Activated naive CD4-positive, alpha-beta T cell (primary cell): ENCODE data around the gene CTTN.

Source experiments
- DNase-seq, 4 experiments: peaks; one replicate each; lab custom pipeline; 2025; lab: John Stamatoyannopoulos, UW

The CTTN gene

DNA sequence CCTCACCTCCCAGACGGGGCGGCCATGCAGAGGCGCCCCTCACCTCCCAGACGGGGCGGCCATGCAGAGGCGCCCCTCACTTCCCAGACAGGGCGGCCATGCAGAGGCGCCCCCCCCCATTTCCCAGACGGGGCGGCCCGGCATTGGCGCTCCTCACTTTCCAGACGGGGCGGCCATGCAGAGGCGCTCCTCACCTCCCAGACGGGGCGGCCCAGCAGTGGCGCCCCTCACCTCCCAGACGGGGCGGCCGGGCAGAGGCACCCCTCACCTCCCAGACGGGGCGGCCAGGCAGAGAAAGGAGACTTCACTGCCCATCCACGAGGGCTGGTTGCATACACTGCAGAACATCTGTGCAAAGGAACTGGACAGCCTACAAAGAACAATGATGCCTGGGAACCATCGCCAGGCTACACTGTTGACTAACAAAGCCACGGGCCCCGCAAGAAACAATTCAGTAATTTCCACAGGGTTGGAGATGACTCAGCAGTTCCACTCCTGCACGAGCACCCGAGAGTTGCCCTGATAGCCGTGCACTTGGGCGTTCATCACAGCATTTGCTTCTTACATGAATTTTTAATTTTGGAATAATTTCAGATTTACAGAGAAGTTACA is 58.7 kb downstream of the CTTN start:
- DNase-seq: no peak

DNA sequence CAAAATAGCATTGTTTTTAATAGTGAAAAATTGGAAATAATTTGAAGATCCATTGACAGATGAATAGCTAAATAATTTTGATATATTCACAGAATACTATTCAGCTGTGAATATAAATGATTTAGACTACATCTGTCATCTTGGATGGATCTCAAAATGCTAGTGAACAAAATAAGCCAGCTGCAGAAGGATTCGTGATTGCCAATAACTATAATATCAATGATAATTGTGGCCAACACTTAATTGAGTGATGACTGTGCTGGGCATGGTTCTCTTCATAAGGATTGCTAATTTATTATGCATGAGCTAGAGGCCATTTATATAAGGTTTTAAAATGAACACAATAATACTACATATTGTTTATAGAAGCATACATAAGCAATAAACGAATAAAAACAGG is 60.4 kb downstream of the CTTN start:
- no peak for DNase-seq

DNA sequence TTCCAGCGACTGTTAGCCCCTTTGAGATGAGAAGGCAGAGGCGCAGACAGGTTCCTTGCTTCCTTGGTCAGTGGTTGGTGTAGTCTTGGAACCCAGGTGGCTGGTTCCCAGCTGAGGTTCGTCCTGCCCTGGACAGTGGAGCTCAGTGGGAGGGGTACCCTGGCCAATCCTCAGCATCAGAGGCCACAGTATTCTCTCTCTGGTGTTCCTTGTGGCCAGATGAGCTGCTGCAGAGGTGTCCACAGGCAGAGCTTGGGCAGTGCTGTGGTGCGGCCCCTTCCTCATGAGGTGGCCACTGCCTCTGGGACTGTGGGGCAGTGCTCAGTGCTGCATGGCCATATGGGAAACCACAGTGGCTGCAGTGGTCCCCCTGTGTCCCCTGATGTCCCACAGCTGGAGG is 61.8 kb downstream of the CTTN start:
- no peak for DNase-seq

DNA sequence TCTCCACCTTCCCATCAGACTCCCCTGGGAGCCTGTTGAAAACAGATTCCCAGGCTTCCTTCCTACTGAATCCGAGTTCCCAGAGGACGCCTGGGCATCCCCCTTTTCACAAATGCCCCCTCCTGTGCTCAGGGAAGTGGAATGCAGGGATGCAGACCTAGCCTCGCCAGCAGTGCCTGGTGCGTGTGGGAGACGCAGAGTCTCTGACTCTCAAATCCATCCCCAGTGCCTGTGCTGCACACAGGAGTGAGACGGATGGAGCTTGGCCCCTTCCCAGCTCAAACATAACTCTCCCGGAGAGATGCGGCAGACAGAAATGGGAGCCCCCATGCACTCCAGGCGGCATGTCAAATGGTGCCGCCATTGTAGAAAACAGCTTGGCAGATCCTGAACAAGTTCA is 62.6 kb downstream of the CTTN start:
- no peak for DNase-seq

DNA sequence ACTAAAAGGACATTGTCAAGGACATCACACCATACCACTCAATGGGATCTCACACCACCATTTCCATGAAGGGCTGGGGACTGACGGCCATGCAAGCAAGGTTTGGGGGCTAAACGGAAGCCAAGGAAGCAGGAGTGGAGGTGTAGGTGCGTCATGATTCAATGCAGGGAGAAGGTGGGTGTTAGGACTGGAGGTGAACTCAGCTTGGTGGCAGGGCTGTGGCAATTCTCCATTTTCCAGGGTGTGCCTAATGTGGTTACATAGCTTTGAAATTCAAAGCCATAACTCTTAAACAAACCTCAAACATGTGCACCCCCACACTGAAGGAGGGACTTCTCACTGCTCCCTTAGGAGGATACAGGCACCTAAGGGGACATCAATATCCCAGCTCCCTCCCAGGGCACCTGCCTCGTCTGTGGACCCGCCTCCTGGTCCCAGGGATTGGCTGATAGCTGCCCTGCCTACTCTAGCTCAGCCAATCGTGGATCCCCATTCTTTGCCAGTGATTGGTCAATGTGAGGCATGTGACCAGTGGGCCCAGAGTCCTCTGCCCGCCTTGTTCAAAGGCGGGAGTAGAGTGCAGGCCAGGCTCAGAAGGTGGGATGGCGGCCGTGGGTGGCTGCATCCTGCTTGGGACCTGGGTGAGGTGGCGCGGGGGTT is 64.6 kb downstream of the CTTN start:
- no peak for DNase-seq

DNA sequence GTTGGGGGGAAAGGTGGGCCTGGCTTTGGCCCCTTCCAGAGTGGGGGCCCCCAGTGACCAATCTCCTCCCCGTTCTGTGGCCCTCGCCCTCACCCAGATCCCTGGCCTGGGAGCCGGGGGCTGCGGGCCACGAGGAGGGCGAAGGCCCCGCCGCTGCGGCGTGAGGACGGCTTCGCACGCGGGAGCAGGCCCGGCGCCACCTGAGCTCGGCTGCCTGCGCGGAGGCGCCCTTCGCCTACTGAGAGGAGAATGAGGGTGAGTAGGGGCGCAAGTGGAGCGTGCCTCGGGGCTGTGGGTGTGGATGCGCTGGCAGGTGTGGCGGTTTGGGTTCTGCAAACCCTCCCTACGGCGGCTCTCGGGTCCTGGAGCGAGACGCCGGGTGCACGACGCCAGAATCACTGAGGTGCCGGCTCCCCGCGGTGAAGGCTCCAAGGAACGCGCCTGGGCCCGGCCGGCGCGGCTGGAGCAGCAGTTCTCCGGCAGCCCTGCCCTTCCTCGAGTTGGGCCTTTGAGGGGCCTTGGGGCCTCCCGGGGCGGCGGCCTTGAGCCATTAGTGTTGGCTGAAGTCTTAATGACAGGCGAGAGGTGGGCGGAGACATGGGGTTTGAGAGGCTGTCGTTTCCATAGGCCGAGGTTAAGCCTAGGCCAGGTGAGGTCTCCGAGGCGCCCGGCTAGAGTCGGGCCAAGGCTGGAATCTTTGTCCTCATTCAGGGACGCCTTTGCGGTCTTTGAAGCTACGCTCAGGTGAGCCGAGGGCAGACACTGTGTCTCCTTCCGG is 65.3 kb downstream of the CTTN start:
- no peak for DNase-seq

DNA sequence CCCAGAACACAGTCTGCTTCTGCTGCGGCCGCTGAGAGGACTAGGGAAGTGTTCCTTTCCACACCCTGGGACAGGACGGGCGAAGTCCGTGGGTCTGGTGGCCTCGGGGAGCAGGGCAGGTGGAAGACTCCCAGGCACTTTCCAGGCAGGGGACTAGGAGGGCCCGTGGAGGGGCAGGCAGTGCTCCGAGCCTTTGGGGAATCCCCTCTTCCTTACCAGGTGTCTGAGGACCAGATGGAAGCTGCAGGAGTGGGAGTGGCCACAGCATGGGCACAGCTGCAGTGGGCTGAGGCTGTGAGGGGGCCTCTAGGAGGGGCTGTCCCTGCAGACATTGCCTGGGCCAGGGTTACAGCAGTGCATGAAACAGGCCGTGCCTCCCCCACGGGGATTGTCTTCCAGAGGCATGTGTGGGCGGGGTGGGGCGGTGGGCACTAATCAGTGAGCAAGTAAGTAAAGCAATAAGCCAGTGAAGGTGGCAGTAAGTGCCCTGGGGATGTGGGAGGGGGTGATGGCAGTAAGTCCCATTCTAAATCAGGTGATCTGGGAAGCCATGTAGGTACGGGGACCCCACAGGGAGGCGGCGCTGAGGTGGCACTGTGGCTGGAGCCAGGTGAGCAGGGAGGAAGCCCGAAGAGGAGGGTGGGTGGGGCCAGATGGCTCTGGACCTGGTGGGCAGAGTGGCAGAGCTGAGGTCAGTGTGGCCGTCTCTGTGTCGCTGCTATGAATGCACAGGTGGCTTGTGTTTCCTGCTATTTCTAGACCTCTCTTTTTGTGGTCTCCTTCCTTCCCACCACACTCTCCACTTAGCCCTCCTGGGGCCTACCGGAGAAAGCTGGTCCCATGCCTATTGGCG is 66.4 kb downstream of the CTTN start:
- DNase-seq: no peak

DNA sequence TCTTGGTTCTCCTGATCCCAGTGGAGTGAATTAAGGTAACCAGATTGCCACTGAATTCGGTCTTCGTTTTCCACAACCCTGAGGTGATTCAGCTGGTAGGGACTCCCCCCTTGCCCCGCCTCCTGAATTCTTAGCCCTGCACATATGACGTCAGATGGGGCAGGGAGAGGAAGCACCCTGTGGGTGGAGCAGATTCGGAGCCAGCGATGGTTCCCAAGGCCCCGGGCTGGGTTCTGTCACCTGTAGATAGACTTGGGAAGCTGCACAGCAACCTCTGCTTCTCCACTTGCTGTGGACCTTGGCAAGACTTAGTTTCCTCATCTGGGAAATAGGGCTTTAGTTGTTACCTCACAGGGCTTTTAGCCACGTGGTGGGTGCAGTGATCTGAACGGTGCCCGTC is 67.8 kb downstream of the CTTN start:
- no peak for DNase-seq

DNA sequence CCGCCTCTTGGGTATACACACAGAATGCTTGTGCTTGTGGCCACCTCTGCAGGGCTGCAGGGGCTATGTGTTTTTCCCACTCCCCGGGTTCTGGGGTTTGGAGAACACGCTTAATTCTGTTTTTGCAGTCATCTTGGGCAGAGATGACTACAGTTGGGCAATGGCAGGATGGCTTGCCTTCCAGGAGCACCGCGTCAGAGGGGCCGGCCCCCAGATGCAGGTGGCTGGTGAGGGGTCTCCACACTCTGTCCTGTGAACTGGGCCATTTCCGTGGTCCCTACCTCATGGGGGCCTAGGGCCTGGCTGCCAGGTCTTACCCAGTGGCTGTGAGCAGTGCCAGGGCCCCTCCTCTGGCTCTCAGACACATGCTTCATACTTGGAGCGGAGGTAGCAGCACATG is 68.3 kb downstream of the CTTN start:
- DNase-seq: no peak

DNA sequence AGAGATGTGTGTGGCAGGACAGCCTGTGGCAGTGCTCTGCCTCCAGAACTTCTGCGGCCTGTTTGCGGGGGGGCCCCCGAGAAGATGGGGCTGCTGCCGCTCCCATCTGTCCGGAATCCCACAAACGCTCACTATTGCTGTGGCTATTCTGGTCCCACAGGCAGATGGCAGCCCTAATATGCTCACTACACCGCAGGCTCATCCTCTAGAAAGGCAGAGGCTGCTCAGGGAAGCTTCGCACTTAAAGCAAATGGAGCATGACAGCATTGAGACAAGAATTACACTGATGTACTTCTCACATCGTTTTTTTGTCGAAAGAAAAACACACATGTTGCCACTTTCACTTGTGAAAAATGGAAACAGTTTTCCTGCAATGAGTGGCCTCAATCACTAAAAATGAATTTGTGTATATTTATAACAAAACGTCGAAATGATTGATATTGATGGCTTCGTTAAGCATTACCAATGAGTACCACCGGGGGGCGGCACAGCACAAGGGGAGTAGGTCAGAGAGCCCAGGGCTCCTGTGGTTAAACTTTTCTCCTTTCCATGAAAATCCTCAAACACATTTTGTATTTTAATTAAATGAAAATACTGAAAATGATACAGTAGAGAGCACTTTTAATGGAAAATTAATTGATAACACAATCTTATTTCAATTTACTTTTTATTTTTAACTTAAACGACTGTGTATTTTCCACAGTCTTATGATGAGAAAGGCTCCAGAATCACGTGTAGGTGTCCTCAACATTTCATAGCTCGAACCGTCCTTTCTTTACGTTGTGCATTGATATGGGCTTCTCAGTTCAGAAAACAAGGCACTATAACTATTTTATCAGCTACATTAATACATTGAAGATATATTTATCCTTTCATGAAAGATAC is 69.1 kb downstream of the CTTN start:
- peak in 1 of 4 experiments; percentile 2 for DNase-seq

DNA sequence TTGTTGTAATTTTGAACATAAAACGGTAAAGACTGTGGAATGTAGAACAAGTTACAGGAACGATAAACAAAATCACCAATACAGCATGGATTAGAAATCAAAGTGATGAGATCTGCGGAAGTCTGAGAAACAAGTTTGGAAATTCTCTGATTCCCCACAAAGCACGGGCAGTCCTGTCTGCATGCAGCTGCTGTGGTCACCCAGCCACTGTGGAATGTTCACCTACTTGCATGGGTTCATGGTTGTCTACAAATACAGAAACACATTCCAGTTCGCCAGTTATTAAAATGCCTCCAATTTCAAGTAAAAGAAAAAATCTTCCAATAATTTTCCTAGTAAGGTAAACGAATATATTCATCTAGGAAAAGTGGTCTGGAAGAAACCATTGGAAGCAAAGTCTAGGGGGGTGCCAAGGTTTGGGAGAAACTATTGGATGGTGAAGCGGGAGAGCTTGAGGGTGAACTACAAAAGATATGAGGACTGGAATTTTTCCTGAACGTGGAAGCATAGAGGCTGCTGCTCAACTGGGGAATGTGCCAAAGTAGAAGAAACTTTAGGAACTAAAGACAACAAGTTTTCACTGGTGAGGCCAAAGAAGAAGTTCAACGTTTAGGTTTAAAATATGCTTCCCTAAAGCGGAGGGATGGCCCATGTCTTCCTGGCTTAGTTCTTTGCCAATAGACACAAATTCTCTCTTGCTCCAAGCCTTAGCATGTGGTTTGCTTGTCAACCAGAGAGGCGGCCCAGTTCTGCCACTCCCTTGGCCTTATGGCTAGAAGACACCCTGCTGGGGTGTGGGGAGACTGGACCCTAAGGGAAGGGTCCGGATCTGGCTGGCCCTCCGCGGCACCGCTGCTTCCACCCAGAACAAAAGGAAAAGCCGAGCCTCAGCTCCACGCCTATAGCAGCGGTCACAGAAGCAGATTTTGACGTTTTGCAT is 70.2 kb downstream of the CTTN start:
- DNase-seq: no peak

DNA sequence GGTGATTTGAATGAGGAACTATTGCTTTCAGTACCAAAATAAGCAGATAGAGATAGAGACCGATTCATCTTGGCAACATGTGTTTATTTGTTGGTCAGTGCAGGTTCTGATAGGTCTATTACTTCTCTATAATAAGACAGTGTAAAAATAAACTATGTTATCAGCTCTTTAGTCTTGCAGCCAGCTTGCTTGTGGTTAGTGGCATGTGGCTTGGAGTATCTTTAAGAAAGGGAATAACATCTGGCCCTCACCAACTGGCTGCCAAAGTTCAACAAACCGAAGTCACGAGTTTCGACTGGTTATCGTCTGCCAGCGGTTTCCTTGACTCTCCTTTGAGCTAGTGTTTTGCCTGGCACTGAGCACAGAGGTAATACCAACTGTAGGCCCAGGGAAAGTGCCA is 71.8 kb downstream of the CTTN start:
- no peak for DNase-seq

DNA sequence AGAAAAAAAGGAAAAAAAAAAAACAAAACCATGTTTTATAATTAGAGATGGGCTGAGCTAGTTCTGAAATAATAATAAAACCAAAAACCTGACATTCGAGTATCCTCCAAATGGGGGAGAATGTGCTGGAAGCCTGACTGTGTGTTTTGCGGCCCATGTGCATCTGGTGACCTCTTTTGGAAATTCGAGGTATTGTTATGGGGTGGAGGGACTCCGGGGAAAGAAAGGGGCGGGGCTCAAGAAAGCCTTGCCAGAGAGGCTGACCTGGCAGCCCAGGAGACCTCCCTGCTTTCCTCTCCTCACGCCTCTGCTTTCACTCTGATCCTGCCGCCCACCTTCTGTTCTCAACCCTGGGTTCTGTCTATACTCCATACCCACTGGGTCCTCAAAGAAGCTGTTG is 72.9 kb downstream of the CTTN start:
- no peak for DNase-seq

DNA sequence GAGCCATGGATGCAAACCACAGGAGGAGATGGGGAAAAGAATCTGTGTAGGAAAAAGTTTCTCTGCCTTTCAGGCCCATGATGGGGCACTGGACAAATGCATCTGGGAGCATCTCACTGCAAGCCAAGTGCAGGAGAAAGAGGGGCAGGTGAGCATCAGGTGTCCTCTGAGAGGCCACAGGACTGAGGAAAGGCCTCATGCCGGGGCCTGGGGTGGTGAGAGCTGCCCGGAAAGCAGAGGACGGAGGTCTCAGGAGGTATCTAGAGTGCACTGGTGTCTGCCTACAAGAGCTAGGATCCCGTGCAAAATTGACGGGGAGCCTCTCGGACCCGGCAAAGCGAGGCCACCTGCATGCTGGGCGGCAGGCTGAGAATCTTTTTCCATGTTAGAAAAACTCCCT is 73.9 kb downstream of the CTTN start:
- DNase-seq: no peak

DNA sequence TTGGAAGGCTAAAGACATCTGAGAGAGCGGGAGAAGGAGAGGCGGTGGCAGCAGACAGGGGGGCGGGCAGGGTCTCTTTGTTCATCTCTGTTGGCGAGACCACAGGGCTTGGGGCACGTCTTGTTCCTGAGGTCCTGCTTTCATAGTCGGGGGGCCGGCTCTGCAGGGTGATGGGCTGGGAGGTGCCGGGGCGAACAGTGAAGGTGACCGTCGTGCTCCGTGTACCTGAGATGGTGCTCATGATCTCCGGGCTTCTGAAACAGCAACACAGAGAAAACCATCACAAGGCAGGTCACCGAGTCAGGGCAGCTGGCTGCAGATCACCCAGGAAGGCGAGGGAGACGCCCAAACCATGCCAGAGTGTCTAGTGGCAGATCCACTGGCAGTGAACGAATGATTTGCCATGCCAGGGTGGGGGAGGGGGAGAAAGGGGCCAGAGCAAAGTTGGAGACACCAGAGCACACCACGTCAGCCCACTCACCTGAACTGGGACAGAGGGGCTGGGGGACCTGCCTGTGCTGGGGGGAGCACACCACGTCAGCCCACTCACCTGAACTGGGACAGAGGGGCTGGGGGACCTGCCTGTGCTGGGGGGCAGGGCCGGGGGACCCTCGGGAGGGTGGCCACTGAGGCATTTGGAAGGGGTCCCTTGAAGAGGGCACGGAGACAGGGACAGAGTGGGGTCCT is 75.0 kb downstream of the CTTN start:
- no peak for DNase-seq

DNA sequence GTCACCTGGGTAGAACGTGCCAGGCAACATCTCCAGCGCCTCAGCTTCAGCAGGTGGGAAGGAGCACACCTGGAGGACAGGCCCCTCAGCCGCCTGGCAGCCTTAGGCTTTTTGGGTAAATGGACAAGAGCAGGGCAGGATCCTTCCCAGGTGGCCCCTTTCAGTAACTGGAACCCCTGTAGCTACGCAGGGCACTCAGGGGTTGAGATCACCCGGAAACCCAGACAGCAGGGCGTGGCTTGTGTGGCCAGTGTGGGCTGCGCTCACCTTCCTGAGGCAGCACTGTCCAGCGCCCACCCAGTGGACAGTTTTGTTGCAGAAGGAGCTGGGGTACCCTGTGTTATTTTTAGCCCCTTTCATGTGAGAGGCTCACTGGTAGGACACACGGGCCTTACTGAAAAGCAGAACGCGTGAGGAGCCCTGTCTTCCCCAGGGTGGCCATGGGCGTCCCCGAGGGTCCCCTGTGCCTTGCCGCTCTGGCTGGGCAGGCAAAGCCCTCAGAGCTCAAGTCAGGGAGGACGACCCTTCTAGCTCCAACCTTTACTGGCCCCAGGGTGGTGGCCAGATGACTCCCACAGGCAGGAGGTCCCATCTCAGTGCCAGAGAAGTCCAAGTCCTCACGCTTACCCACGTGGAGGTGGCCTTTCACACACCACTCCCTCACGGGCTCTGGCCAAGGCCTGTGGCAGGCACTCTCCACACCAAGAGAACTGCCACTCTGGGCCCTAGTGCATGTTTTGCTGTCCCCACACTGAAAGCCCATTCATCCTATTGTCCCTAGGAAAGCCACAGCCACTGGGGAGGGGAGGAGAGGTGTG is 75.8 kb downstream of the CTTN start:
- DNase-seq: no peak

DNA sequence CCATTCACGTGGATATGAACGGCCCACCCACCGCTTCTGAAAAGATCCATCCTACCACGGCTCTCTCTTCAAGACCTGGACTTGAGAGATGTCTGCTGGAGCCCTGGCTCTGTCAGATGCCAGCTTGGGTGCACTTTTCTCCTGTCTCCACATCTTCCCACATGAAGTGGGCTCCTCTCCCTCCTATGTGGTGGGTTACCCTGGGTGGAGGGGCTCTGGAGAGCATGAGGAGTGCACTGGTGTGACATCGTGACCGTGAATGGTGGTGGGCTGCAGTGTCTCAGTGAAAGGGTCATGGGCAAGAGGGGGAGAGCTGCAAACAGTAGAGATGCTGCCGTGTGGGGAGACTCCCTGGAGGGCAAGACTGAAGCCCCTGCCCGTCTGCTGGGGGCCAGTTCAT is 76.4 kb downstream of the CTTN start:
- DNase-seq: no peak

DNA sequence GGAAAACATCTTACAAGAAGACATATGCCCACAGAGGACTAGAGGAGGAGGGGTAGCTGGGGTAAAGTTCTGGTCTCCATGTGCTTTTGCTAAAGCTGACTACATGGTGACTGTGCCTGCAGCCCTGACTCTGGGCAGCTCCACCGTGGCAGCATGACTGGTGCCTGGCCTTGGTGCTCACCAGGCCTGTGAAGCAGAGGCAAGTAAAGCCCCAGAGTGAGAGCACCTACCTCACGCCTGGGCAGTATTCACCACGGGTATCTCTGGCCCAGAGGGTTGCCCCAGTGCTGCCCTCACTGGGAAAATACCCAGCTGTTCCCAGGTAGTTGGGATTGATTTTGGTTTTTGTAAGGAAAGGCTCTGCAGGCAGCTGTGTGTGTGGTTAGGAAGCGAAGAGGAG is 78.3 kb downstream of the CTTN start:
- DNase-seq: no peak

DNA sequence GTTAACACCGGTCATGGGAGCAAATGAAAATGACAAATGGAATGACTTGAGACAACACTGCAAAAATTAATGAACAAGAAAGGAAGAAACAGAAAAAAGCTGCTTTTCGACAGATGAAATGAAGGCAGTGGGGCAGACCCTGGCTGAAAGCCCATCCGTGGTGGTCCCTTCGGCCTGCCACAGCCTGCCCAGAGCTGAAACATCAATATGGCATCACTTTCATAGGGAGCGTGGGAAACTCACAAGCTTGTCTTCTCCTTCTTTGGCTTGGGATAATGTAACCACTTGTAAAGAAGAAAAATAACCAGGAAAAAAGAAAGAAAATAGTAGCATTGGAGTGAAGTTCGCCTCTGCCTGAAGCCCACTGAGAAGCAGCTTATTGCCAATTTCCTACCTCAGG is 78.8 kb downstream of the CTTN start:
- no peak for DNase-seq
